AG04450 (cell line): ENCODE results near the gene UBE2J1. TPM values are rescaled to one million over a fixed set of nuclear protein-coding genes. Genes with fewer than 3 reads are reported as not detected.
A peak's percentile ranks its signal among the peaks of the same experiment; 100 is the strongest.

Experiments
- CTCF ChIA-PET: fragments of 300-600, 350-600 bp; formaldehyde crosslinking; extraction: SDS; loops from one replicate; lab custom pipeline; 2022; ENCODE audit warnings: antibody characterized with exemption, inconsistent platforms; lab: Charles Lee
- POLR2A ChIA-PET: fragments of 350-600 bp; formaldehyde crosslinking; extraction: SDS; loops from one replicate; lab custom pipeline; 2021; ENCODE audit warnings: antibody characterized with exemption, inconsistent platforms; lab: Yijun Ruan, JAX
- DNase-seq: peaks from one replicate; pipeline ENCODE4 v3.0.0-alpha.2; 2011; ENCODE audit warnings: low read depth, low spot score
- H3K27ac ChIP-seq: one replicate; pipeline ENCODE4 v1.5.1; 2012; ENCODE audit warnings: low read depth, low read length, control low read depth
- H3K27me3 ChIP-seq: one replicate; pipeline ENCODE4 v1.6.0; 2012; ENCODE audit warnings: low read length; ENCODE audit not compliant: control insufficient read depth, insufficient read depth
- H3K4me3 ChIP-seq: 2 replicates; pipeline ENCODE4 v1.5.1; 2011; ENCODE audit warnings: mild to moderate bottlenecking, low read depth, low read length, control low read depth
- H3K9me3 ChIP-seq: 2 replicates; pipeline ENCODE4 v1.5.1; 2012; ENCODE audit warnings: low read length; ENCODE audit not compliant: control insufficient read depth, insufficient read depth
- CTCF ChIP-seq: IDR thresholded peaks from 2 replicates; pipeline ENCODE4 v1.5.1; 2011; ENCODE audit warnings: low read depth, low read length, control low read depth, inconsistent platforms
- polyA plus RNA-seq: library from polyadenylated mRNA; depleted of rRNA; stranded (reverse); fragments of >200 nt; gene quantifications from 2 replicates; pipeline ENCODE4 v1.2.3, GENCODE V29; 2011

Gene UBE2J1
- polyA plus RNA-seq, 1 experiment: 49.4 TPM

DNA sequence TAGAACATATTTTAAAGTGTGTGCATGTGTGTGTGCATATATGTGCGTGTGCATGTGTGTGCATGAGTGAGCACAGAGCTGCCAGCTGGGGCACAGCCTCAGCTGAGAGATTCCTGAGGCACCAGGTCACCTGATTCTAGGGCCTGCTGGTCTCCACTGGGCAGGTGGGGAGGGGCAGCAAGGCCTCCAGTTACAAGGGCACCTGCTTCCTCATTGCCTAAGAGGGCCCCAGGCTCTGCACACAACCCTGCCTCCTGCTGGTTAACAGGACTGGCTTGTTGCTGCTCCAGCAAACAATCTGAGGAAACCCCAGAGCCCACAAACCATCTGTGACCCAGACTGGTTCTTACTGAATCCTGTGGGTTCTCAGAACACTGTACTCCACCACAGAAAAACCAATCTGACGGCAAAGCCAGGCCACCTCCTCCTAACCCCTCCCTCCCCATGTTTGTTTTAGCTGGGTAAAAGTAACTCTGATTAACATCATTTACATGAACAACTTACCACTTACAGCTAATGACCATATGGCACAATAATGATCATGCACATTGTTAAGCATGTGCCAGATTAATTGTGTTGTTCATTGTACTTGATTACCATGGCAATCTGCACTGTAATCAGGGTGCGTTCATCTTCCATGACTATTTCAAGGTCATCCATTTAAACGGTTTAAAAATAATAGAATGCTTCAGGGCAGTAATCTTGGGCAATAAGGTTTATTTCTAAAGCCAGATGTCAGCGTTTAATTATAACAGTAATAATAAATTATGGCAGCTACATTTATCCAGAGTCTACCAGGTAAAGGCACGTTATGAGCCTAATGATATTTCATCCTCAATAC is 23.1 kb upstream of the UBE2J1 start:
- ChIA-PET CTCF (interaction anchor here (0.9 kb wide), 2 partner anchors 7 to 9 kb away, joined by 3 to 6 read pairs; no protein-coding TSS in a partner anchor), POLR2A (no interaction called here)
- Histone ChIP-seq H3K9me3 (no peaks in the 10 kb centered on the region), H3K27ac (no peak overlapping the region), H3K4me3 (no peak overlapping the region), H3K27me3 (peaks cover 6% of the 10 kb centered on the region)
- no peak for DNase-seq
- TF ChIP-seq CTCF: peak; percentile 17; the same call in 1 of the 2 replicates

- ChIA-PET POLR2A (interaction anchor here (1.1 kb wide), 1 partner anchor 20 kb away, joined by 4 read pairs; the partner anchor contains the start of gene UBE2J1), CTCF (interaction anchor here (0.7 to 2.3 kb wide), 50 partner anchors 8 to 429 kb away, joined by 3 to 53 read pairs (median 5); partner anchors contain the start of genes GABRR2, RNGTT and UBE2J1)
- H3K27me3 ChIP-seq: peaks cover 7% of the 10 kb centered on the region
- H3K27ac ChIP-seq: no peak overlapping the region
- H3K9me3 ChIP-seq: no peaks in the 10 kb centered on the region
- DNase-seq: no peak
- H3K4me3 ChIP-seq: no peak overlapping the region
- no peak for TF ChIP-seq CTCF
These were observed 20.0 kb upstream of the UBE2J1 start for GRCh38 chr6:89372506-89372901.

GRCh38 chr6:89371849-89372505 is 19.5 kb upstream of the UBE2J1 start:
- ChIA-PET POLR2A (interaction anchor here (1.1 kb wide), 1 partner anchor 19 kb away, joined by 4 read pairs; the partner anchor contains the start of gene UBE2J1), CTCF (interaction anchor here (0.7 to 2.3 kb wide), 55 partner anchors 8 to 429 kb away, joined by 3 to 53 read pairs (median 4); partner anchors contain the start of genes GABRR2, LYRM2, RNGTT and UBE2J1)
- peak; percentile 93 for TF ChIP-seq CTCF
- H3K27me3 ChIP-seq: peaks cover 10% of the 10 kb centered on the region
- H3K27ac ChIP-seq: no peak overlapping the region
- DNase-seq: peak; percentile 6
- H3K9me3 ChIP-seq: no peaks in the 10 kb centered on the region
- no peak overlapping the region for H3K4me3 ChIP-seq

DNA sequence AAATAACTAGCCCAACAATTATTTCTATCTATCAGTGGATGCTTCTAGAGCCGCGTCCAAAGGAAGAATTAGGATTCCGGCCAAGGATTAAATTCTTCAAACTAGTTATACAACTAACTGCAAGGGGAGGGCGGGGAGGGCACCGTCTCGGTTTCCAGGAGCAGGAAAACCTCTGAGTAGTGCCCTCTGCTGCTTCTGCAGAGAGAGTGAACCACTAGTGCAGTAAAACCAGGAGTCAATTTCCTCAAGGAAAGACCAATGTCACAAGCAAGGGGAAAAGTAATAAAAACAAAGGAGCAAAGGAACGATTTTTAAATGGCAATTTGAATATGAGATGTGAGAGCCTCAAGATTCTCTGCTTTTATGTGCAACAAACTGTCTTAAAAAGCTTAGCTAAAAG is 16.5 kb upstream of the UBE2J1 start:
- Histone ChIP-seq H3K9me3 (no peaks in the 10 kb centered on the region), H3K4me3 (no peak overlapping the region), H3K27ac (no peak overlapping the region), H3K27me3 (peaks cover 12% of the 10 kb centered on the region)
- peak; percentile 53 for TF ChIP-seq CTCF
- CTCF ChIA-PET: interaction anchor here (0.6 to 5.0 kb wide), 15 partner anchors 7 to 1109 kb away, joined by 3 to 15 read pairs (median 3); no protein-coding TSS in a partner anchor
- peak; percentile 13 for DNase-seq
- POLR2A ChIA-PET: no interaction called here
